CD4-positive, alpha-beta memory T cell (primary cell): ENCODE measurements around the gene LAMB2. TPM values are rescaled to one million over a fixed set of nuclear protein-coding genes. Genes with fewer than 3 reads are reported as not detected.
A peak's percentile ranks its signal among the peaks of the same experiment; 100 is the strongest.

Experiments
- CTCF ChIA-PET: fragments of 350-600 bp; sonication (Branson Sonifier 250); formaldehyde crosslinking; loops from one replicate; lab custom pipeline; 2021; ENCODE audit warnings: inconsistent platforms; ENCODE audit not compliant: partially characterized antibody; lab: Charles Lee
- POLR2A ChIA-PET: fragments of 350-600 bp; sonication (Branson Sonifier 250); formaldehyde crosslinking; loops from one replicate; lab custom pipeline; 2021; ENCODE audit not compliant: partially characterized antibody; lab: Charles Lee
- DNase-seq, 5 donors: peaks; one replicate each; pipeline versions ENCODE4 v3.0.0 to v3.0.0-alpha.2; 2020 to 2022; ENCODE audit warnings: mixed read lengths in 1 of 5
- H3K27ac ChIP-seq: one replicate; pipeline ENCODE4 v1.7.0; 2013; ENCODE audit warnings: low read depth, low read length
- H3K27me3 ChIP-seq: 2 replicates; pipeline ENCODE4 v1.7.0; 2013; ENCODE audit warnings: mild to moderate bottlenecking, low read length, moderate library complexity; ENCODE audit not compliant: insufficient read depth
- H3K36me3 ChIP-seq: 2 replicates; pipeline ENCODE4 v1.7.0; 2013; ENCODE audit warnings: mild to moderate bottlenecking, low read length, moderate library complexity; ENCODE audit not compliant: insufficient read depth
- H3K4me1 ChIP-seq: 2 replicates; pipeline ENCODE4 v1.7.0; 2013; ENCODE audit warnings: mild to moderate bottlenecking, low read length, moderate library complexity; ENCODE audit not compliant: insufficient read depth
- H3K4me3 ChIP-seq, 2 donors: one replicate each; pipeline ENCODE4 v1.7.0; 2013; ENCODE audit warnings: low read length in 2 of 2, mild to moderate bottlenecking in 1 of 2
- H3K9me3 ChIP-seq, 2 donors: one replicate each; pipeline ENCODE4 v1.7.0; 2013; ENCODE audit warnings: low read length in 2 of 2, control low read depth in 1 of 2; ENCODE audit not compliant: control insufficient read depth in 1 of 2
- H3K27ac Mint-ChIP-seq, 7 donors: one replicate each; pipeline ENCODE4 v1.8.0; 2020 to 2021; ENCODE audit warnings: mixed read lengths in 7 of 7, mild to moderate bottlenecking in 6 of 7, inconsistent platforms in 3 of 7, moderate library complexity in 3 of 7
- H3K27me3 Mint-ChIP-seq, 2 donors: one replicate each; pipeline ENCODE4 v1.8.0; 2020 to 2021; ENCODE audit warnings: mixed read lengths in 2 of 2
- H3K36me3 Mint-ChIP-seq, 2 donors: one replicate each; pipeline ENCODE4 v1.8.0; 2020 to 2021; ENCODE audit warnings: mixed read lengths in 2 of 2, inconsistent platforms in 1 of 2, mild to moderate bottlenecking in 1 of 2
- H3K4me1 Mint-ChIP-seq, 4 donors: one replicate each; pipeline ENCODE4 v1.8.0; 2020 to 2021; ENCODE audit warnings: mixed read lengths in 4 of 4, mild to moderate bottlenecking in 1 of 4
- H3K4me3 Mint-ChIP-seq, 8 donors: one replicate each; pipeline ENCODE4 v1.8.0; 2020 to 2021; ENCODE audit warnings: mixed read lengths in 8 of 8, mild to moderate bottlenecking in 7 of 8, moderate library complexity in 6 of 8, inconsistent platforms in 3 of 8
- H3K9me3 Mint-ChIP-seq, 8 donors: one replicate each; pipeline ENCODE4 v1.8.0; 2020 to 2021; ENCODE audit warnings: mixed read lengths in 8 of 8, mild to moderate bottlenecking in 5 of 8, inconsistent platforms in 3 of 8, moderate library complexity in 1 of 8
- intact Hi-C: fragments of 100-400 bp; cut with micrococcal nuclease; formaldehyde crosslinking; loops from one replicate; pipeline ENCODE4 v1.15.1; 2023
- polyA plus RNA-seq, 2 donors: library from polyadenylated mRNA; unstranded; fragments of 300-500 nt; fragmentation: Illumina TruSeq; gene quantifications; one replicate each; pipeline ENCODE4 v1.2.3, GENCODE V29; 2021
- total RNA-seq, 2 experiments: library from RNA; stranded (reverse); gene quantifications; one replicate each; pipeline ENCODE4 v1.2.3, GENCODE V29; 2021

The LAMB2 gene
- total RNA-seq = 1 to 10 TPM in 1 of 2 experiments, not detected in 1; 1.1 TPM
- not detected for polyA plus RNA-seq

DNA sequence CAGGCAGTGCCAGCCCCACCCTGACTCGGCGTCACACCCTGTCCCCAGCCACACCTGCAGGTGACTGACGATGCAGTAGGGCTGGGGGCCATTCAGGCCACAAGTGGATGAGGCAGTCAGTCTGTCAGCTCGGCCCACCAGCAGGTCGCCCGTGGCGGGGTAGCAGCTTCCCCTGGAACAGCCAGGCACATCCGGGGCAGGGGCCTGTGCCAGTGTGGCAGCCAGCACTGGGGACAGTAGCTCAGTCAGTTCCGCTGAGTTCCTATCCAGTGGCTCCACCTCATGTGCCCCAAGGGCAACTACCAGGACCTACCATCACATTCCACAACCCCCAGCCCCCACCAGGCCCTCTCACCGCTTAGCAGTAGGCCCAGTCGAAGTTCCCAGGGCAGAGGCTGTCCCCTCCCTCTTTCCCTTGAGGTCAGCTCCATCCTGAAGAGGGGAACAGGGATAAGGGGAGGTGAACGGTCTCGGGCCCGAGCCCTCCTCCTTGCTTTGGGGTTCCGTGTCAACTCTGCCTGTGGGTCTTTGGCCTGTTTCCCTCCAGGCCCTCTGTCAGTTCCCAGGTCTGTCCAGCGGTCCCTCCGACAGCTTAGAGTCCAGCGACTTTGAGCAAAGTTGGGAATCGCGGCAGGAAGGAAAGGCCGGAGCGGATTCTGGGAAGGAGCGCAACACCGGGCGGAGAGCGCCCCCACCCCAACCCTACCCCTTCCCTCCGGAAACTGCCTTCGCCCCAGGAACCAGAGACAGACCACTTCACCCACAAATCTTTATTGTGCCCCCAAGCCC lies at the start of gene LAMB2:
Gene LAMB2 (minus strand): TSS at position 614 of the 789 bp plus-strand sequence. CDS start 183 bp downstream, at position 431.
- no peak within 1 kb of the TSS for H3K27ac ChIP-seq
- no peak within 1 kb of the TSS for H3K4me3 ChIP-seq
- H3K4me1 ChIP-seq = no peaks in the 10 kb centered on the region
- CTCF ChIA-PET = interaction anchor here (0.7 to 1.0 kb wide), 2 partner anchors 24 to 145 kb away, joined by 3 read pairs; no protein-coding TSS in a partner anchor
- H3K27ac Mint-ChIP-seq = no peak within 1 kb of the TSS
- H3K36me3 ChIP-seq = no peaks in the 10 kb centered on the region
- H3K4me1 Mint-ChIP-seq = no peaks in the 10 kb centered on the region
- peaks cover 5 to 16% of the 10 kb centered on the region in 2 donors for H3K27me3 Mint-ChIP-seq
- POLR2A ChIA-PET = interaction anchor here (1.8 kb wide), 1 partner anchor 11 kb away, joined by 6 read pairs; the partner anchor contains the start of gene USP19
- no peaks in the 10 kb centered on the region for H3K9me3 Mint-ChIP-seq
- H3K36me3 Mint-ChIP-seq = no peaks in the 10 kb centered on the region
- H3K27me3 ChIP-seq = no peaks in the 10 kb centered on the region
- H3K9me3 ChIP-seq = no peaks in the 10 kb centered on the region
- no peak within 1 kb of the TSS for H3K4me3 Mint-ChIP-seq
- intact Hi-C loops = no loop called here
- DNase-seq = no peak

DNA sequence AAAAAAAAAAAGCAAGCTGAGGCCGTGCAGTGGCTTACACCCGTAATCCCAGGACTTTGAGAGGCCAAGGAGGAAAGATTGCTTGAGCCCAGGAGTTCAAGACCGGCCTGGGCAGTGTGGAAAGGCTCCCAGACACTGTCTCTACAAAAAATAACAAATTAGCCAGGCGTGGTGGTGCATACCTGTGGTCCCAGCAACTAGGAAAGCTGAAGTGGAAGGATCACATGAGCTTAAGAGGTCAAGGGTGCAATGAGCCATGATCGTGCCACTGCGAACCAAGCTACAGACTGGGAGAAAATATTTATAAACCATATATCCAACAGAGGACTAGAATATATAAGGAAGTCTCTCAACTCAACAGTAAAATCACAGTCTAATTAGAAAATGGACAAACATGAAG lies 48.5 kb upstream of the LAMB2 start:
- POLR2A ChIA-PET = interaction anchor here (1.3 kb wide), 1 partner anchor 16 kb away, joined by 3 read pairs; no protein-coding TSS in a partner anchor
- Mint-ChIP-seq H3K4me3 (no peak overlapping the region), H3K9me3 (peaks cover 0 to 5% (median 0%) of the 10 kb centered on the region in 8 donors), H3K36me3 (no peaks in the 10 kb centered on the region), H3K4me1 (no peaks in the 10 kb centered on the region), H3K27ac (no peak overlapping the region), H3K27me3 (peaks cover 12 to 14% of the 10 kb centered on the region in 2 donors)
- no peak for DNase-seq
- Histone ChIP-seq H3K4me1 (no peaks in the 10 kb centered on the region), H3K4me3 (no peak overlapping the region), H3K27ac (no peak overlapping the region), H3K9me3 (no peaks in the 10 kb centered on the region), H3K36me3 (no peaks in the 10 kb centered on the region), H3K27me3 (no peaks in the 10 kb centered on the region)
- intact Hi-C loops = no loop called here
- CTCF ChIA-PET = interaction anchor here (0.8 kb wide), 1 partner anchor 269 kb away, joined by 4 read pairs; no protein-coding TSS in a partner anchor

DNA sequence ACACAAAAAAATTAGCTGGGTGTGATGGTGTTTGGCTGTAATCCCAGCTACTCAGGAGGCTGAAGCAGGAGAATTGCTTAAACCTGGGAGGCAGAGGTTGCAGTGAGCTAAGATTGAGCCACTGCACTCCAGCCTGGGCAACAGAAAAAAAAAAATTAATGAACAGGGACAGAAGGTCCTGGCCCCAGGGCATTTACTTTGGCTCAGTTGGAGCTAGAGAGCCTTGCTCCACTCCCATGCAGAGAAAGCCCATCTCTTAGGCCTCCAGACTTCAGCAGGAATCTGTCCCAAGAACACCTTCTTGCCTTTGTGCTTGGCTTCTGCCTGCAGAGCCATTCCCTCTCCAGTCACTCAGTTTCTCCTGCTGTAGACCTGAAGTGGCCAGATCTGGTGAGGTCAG lies 47.3 kb upstream of the LAMB2 start:
- Histone ChIP-seq H3K4me1 (no peaks in the 10 kb centered on the region), H3K4me3 (no peak overlapping the region), H3K36me3 (no peaks in the 10 kb centered on the region), H3K27ac (no peak overlapping the region), H3K27me3 (no peaks in the 10 kb centered on the region), H3K9me3 (no peaks in the 10 kb centered on the region)
- ChIA-PET POLR2A (no interaction called here), CTCF (interaction anchor here (1.0 to 1.5 kb wide), 2 partner anchors 9 to 160 kb away, joined by 3 to 6 read pairs; partner anchors contain the start of genes KLHDC8B and USP4)
- Mint-ChIP-seq H3K4me1 (no peaks in the 10 kb centered on the region), H3K9me3 (peaks cover 0 to 5% (median 0%) of the 10 kb centered on the region in 8 donors), H3K36me3 (no peaks in the 10 kb centered on the region), H3K27me3 (peaks cover 12 to 14% of the 10 kb centered on the region in 2 donors), H3K27ac (no peak overlapping the region), H3K4me3 (no peak overlapping the region)
- no peak for DNase-seq
- intact Hi-C loops = no loop called here

DNA sequence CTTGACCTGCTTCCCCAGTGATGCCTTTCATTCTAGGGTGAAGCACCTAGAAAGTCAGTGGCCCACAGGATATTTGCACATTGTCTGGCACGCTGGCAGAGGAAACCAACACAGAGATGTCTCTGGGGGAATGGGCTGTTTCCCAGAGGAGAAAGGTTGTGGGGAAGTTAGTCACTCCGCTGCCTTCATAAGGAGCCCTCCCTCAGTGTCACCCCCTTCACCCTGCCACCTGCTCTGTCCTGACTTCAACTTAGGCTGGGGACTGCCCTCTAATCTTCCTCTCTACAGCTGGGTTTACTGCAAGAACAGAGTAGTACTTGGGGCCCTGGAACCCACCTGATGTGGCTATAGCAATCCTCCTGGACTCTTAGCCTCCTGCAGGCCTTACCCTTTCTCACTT lies 44.2 kb upstream of the LAMB2 start:
- Histone ChIP-seq H3K4me3 (no peak overlapping the region), H3K27ac (no peak overlapping the region), H3K9me3 (no peaks in the 10 kb centered on the region), H3K27me3 (no peaks in the 10 kb centered on the region), H3K36me3 (no peaks in the 10 kb centered on the region), H3K4me1 (peaks cover 2% of the 10 kb centered on the region)
- Mint-ChIP-seq H3K36me3 (no peaks in the 10 kb centered on the region), H3K4me3 (no peak overlapping the region), H3K27me3 (peaks cover 12 to 14% of the 10 kb centered on the region in 2 donors), H3K4me1 (peaks cover 0 to 4% (median under 1%) of the 10 kb centered on the region in 4 donors), H3K27ac (no peak overlapping the region), H3K9me3 (peaks cover 0 to 5% (median 0%) of the 10 kb centered on the region in 8 donors)
- CTCF ChIA-PET = no interaction called here
- intact Hi-C loops = no loop called here
- POLR2A ChIA-PET = no interaction called here
- DNase-seq = no peak

DNA sequence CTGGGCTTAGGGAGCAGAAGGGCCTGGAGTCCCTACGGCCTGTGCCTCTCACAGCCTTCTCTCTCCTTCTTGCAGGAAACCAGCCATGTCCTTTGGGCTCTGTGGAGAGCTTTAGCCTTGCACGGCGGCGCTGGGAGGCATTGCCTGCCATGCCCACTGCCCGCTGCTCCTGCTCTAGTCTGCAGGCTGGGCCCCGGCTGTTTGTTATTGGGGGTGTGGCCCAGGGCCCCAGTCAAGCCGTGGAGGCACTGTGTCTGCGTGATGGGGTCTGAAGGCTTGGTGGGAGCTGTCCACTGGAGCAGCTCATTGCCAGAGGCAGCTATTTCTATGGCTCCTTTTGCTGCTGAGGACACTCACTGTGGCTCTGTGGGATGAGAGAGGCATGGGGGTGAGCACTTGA lies 42.7 kb upstream of the LAMB2 start:
- DNase-seq = no peak
- no peaks in the 10 kb centered on the region for H3K9me3 Mint-ChIP-seq
- CTCF ChIA-PET = interaction anchor here (1.0 kb wide), 1 partner anchor 30 kb away, joined by 3 read pairs; no protein-coding TSS in a partner anchor
- no peaks in the 10 kb centered on the region for H3K36me3 ChIP-seq
- no peak overlapping the region for H3K27ac Mint-ChIP-seq
- H3K4me1 Mint-ChIP-seq = peaks cover 3 to 15% (median 8%) of the 10 kb centered on the region in 4 donors
- peaks cover 0 to 1% of the 10 kb centered on the region in 2 donors for H3K36me3 Mint-ChIP-seq
- no peaks in the 10 kb centered on the region for H3K27me3 ChIP-seq
- H3K9me3 ChIP-seq = no peaks in the 10 kb centered on the region
- H3K27ac ChIP-seq = no peak overlapping the region
- POLR2A ChIA-PET = interaction anchor here (1.2 kb wide), 1 partner anchor 154 kb away, joined by 3 read pairs; the partner anchor contains the start of gene NDUFAF3
- peaks cover 10 to 12% of the 10 kb centered on the region in 2 donors for H3K27me3 Mint-ChIP-seq
- intact Hi-C loops = no loop called here
- H3K4me3 ChIP-seq = no peak overlapping the region
- no peak overlapping the region for H3K4me3 Mint-ChIP-seq
- H3K4me1 ChIP-seq = peaks cover 13% of the 10 kb centered on the region

DNA sequence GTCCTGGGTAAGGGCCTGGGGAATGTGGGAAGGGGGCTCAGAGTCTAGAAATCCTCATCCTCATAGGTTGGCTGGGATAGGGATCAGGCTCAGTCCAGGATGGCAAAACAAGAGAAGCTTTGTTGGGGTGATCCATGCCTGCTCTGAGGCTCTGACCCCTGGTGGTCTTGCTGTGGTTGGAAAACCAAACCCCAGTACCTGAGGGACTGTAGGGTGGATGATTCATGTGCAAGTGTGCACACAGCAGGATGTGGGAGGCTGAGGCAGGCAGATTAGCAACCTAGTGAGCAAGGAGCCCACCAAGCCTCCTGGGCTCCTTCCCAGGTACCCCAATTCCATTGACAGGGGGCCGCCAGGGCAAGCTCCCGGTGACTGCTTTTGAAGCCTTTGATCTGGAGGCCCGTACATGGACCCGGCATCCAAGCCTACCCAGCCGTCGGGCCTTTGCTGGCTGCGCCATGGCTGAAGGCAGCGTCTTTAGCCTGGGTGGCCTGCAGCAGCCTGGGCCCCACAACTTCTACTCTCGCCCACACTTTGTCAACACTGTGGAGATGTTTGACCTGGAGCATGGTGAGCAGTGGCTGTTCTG lies 41.6 kb upstream of the LAMB2 start:
- Histone ChIP-seq H3K9me3 (no peaks in the 10 kb centered on the region), H3K27ac (no peak overlapping the region), H3K36me3 (no peaks in the 10 kb centered on the region), H3K27me3 (no peaks in the 10 kb centered on the region), H3K4me3 (no peak overlapping the region), H3K4me1 (peaks cover 14% of the 10 kb centered on the region)
- peaks cover 0 to 1% of the 10 kb centered on the region in 2 donors for H3K36me3 Mint-ChIP-seq
- no peak overlapping the region for H3K27ac Mint-ChIP-seq
- H3K4me1 Mint-ChIP-seq = peaks cover 5 to 21% (median 11%) of the 10 kb centered on the region in 4 donors
- peak overlapping the region in 1 of 8 donors; percentile 43 for H3K4me3 Mint-ChIP-seq
- intact Hi-C loops = loop anchor here (5.0 kb wide), 1 partner anchor 103 kb away; the partner anchor contains the start of gene C3orf62
- no peak for DNase-seq
- peaks cover 8 to 9% of the 10 kb centered on the region in 2 donors for H3K27me3 Mint-ChIP-seq
- H3K9me3 Mint-ChIP-seq = peaks cover 0 to 2% (median 0%) of the 10 kb centered on the region in 8 donors
- ChIA-PET CTCF (no interaction called here), POLR2A (interaction anchor here (1.2 kb wide), 1 partner anchor 153 kb away, joined by 3 read pairs; the partner anchor contains the start of gene NDUFAF3)

DNA sequence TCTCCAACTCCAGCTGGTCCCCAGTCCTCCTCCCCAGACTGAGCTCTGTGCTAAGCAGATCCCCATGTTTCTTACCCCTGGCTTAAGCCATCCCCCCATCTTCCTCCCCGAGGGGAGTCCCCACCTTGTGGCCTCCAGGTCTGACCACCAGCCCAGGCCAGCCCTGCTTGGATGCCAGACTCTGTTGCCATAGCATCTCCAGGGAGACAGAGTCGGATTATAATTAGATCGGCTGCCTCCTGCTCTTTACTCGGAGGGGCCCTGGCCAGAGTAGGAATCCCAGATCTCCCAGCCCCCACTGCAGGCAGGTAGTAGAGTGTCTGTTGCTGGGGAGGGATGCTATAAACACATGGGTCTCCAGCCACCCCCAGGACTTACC lies 40.9 kb upstream of the LAMB2 start:
- intact Hi-C loops = loop anchor here (5.0 kb wide), 1 partner anchor 104 kb away; the partner anchor contains the start of gene C3orf62
- H3K27me3 Mint-ChIP-seq = peaks cover under 1 to 2% of the 10 kb centered on the region in 2 donors

More for the DNA sequence above, 40.9 kb upstream of the LAMB2 start:
- DNase-seq = no peak
- H3K27ac Mint-ChIP-seq = no peak overlapping the region
- peaks cover 5 to 22% (median 11%) of the 10 kb centered on the region in 4 donors for H3K4me1 Mint-ChIP-seq
- H3K4me3 ChIP-seq = no peak overlapping the region
- POLR2A ChIA-PET = no interaction called here
- no peak overlapping the region for H3K4me3 Mint-ChIP-seq
- peaks cover 0 to 2% (median 0%) of the 10 kb centered on the region in 8 donors for H3K9me3 Mint-ChIP-seq
- H3K36me3 Mint-ChIP-seq = peaks cover 0 to 1% of the 10 kb centered on the region in 2 donors
- no peaks in the 10 kb centered on the region for H3K9me3 ChIP-seq
- CTCF ChIA-PET = no interaction called here
- peaks cover 14% of the 10 kb centered on the region for H3K4me1 ChIP-seq
- H3K27me3 ChIP-seq = no peaks in the 10 kb centered on the region
- H3K27ac ChIP-seq = no peak overlapping the region
- no peaks in the 10 kb centered on the region for H3K36me3 ChIP-seq
